HG02588 (cell line): ENCODE data around the gene DBP.

Experiments
- ATAC-seq: cut with Tn5 transposase; IDR thresholded peaks from one replicate; pipeline ENCODE4 v1.9.1; 2021; ENCODE audit warnings: mild to moderate bottlenecking, moderate library complexity; ENCODE audit not compliant: unreplicated experiment

DBP gene

DNA sequence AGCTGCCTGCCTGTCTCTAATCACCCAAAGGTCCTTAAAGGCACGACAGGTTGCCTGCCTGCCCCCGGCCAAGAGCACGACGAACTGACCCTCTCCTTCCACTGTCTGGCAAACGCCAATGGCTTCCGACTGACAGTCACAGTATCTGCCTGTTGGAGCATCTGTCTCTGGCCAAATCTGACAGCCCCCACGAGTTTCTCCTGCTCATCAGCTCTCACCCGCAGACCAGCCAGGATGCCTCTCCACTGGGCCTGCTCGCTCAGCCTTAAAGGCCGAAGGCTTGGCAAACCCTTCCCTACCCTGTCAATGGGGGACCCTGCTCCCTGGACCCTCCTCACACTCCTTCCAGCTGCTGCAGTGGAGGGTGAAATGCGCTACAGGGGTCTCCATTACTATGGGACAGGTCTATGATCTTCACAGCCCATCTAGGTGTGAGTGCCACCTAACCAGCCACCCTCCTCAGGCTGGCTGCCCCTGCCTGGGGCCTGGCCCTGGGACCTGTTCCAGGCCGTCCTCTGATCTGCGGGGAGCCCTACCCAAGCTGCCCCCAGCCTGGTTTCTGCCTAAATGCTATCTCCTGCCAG is 23.2 kb downstream of the DBP start:
- no peak for ATAC-seq

- no peak for ATAC-seq
Observed at GRCh38 chr19:48613024-48613851, 23.9 kb downstream of the DBP start.

GRCh38 chr19:48611872-48612271 is 25.3 kb downstream of the DBP start:
- no peak for ATAC-seq

DNA sequence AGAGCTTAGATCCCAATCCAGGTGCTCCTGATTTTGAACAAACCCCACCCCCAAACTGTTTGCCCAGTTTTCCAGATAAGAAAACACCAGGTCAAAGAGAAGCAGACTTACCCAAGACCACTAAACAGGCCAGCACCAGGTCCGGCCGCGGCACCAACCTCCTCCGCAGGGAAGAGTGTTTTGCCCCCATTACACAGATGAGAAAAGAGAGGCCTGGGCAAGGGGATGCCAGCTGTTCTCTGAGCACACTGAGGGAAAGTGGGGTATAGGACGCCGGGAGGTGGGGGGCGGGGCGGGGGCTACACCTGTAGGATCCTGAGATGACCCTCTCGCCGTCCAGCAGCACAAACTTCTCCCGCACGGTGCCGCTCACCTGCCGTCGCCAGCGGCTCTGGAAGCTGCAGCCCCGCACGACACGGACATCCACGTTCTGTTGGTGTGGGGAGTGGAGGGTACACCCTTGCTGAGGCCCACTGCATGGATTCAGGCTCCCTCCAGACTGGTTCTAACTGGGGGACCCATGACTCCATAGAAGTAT is 27.5 kb downstream of the DBP start:
- ATAC-seq: no peak

DNA sequence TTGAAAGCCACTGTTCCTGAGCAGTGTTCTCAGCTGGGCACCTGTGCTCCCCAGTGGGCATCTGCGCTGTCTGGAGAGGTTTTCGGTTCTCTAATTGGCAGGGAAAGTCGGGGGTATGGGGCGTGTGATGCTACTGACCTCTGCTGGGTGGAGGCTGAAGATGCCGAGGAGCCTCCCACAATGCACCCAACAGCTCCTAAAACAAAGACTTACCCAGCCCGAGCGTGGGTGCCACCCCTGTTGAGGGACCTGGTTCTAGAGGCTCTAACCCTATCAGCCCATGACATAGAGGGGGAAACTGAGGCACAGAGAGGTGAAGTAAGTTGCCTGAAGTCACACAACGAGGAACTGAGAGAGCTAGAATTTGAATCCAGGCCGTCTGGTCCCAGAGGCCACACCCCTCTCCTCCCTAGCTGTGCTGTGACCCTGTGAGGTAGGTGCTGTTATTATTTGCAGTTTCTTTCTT is 28.3 kb downstream of the DBP start:
- ATAC-seq: no peak

- no peak for ATAC-seq
Observed at GRCh38 chr19:48607359-48607755, 29.8 kb downstream of the DBP start.

- ATAC-seq: no peak
Observed at GRCh38 chr19:48606463-48607358, 30.5 kb downstream of the DBP start, which contains the start of gene SPACA4. Gene SPACA4 (plus strand): TSS chr19:48606742. CDS start chr19:48606979, 237 bp downstream.

DNA sequence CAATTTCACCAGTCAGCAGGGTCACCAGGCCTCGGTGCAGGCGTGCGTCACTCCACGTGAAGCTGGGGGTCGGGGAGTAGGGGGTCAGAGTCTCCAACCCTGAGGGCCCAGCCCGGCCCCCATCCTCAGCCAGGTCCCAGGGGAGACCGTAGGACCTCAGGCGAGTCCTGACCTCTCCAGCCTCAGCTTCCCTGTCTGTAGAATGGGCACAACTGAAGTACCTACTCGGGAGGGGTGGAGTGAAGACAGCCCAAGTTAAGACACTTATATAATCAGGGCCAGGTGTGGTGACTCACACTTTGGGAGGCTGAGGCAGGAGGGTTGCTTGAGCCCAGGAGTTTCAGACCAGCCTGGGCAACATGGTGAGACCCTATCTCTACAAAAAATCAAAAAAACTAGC is 33.3 kb downstream of the DBP start:
- ATAC-seq: no peak

DNA sequence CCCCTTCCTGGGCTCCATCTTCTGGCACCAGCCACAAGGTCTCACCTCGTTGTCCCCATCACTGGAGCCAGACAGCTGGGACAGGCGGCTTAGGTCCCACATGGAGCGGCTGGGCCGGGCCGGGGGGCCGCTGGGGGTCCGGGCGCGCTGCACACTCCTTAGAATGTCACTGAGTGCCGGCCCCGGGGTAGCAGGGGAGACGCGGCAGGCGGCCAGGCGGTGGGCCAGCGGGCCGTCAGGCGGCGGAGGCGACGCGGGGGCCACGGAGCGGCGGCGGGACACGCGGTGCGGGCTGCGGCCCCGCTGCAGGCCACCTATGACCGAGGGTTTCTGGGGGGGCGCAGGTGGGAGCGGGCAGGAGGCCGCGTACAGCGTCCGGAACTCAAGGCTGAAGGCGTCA is 33.7 kb downstream of the DBP start:
- ATAC-seq: no peak

DNA sequence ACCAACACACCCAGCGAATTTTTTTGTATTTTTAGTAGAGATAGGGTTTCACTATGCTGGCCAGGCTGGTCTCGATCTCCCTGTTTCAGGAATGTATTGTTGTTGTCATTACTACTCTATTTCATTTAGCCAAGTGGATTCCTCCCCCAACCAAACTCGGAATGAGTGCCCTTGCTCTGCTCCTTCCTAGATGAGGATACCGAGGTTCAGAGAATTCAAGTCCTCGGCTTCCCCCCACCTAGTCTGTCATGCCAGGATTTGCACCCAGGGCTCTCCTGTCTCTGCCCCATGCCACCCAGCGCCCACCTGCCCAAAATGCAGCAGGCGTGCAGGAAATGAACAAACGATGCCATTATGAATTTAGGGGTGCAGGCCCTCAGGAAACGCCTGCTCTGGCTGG is 34.2 kb downstream of the DBP start:
- no peak for ATAC-seq

- no peak for ATAC-seq
Observed at GRCh38 chr19:48600679-48601417, 36.3 kb downstream of the DBP start.

GRCh38 chr19:48598996-48599700 is 38.0 kb downstream of the DBP start:
- ATAC-seq: no peak

GRCh38 chr19:48596679-48597465 is 40.3 kb downstream of the DBP start:
- ATAC-seq: no peak

DNA sequence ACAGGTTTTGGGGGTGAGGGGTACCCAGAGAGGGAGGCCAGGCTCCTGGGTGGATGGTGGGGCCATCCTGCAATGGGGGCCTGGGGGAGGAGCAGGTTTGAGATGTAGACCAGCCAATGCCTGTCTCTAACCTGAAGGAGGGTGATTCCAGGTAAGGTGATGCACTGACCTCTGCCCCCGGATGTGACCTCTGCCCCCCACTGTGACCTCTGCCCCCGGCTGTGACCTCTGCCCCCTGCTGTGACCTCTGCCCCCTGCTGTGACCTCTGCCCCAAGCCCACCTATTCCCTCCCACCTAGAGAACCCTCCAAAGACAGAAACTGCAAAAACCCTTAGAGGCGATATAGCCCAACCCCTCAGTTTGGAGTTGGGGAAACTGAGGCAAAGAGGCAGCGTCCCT is 40.9 kb downstream of the DBP start:
- ATAC-seq: no peak

DNA sequence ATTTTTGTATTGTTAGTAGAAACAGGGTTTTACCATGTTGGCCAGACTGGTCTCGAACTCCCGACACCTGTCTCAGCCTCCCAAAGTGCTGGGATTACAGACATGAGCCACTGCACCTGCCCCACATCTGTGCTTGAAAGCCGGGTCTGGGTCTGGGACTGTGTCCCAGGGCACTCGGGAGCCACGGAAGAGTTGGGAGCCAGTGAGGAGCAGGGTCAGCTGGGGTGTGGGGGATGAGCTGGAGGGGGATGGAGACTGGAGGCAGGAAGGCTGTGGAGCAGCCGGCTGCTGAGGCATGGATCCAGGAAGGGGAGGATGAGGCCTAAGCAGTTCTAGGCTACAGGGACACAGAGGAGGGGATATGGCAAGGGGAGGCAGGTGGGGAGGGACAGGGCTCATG is 41.3 kb downstream of the DBP start:
- no peak for ATAC-seq

DNA sequence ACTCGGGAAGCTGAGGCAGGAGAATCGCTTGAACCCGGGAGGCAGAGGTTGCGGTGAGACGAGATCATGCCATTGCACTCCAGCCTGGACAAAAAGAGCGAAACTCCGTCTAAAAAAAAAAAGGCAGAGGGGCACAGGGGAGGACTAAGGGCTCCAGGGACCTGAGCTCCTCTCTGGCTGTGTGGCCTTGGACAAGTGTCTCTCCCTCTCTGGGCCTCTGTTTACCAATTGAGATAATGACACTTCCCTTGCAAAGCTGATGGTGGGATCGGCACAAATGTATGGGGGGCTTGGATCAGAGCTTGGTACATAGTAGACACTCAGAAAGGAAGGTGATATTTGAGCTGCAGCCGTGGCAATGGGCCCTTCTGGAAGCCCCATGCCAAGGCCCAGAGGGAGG is 42.0 kb downstream of the DBP start:
- ATAC-seq: no peak

DNA sequence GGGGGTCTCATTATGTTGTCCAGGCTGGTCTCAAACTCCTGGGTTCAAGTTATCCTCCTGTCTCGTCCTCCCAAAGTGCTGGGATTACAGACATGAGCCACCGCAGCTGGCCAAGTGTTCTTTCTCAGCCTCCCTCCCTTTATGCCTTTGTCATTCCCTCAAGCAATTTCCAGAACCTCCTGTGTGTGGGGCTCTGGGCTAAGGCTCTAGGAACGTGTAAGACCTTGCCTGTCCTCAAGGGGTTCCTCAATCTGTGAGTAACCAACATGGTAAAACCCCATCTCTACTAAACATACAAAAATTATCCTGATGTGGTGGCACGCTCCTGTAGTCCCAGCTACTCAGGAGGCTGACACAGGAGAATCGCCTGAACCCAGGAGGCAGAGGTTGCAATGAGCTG is 46.2 kb downstream of the DBP start:
- ATAC-seq: no peak

GRCh38 chr19:48588670-48589401 is 48.3 kb downstream of the DBP start:
- no peak for ATAC-seq
